ENCODE data around the gene PSEN1.

The PSEN1 gene

GRCh38 chr14:73272393-73272792 lies 136.1 kb downstream of the PSEN1 start:
- no peak overlapping the region for H3K27ac ChIP-seq (ENCODE audit: low read depth, low read length, severe bottlenecking)
- H3K4me1 ChIP-seq (ENCODE audit: control insufficient read depth, insufficient read depth, low read length, poor library complexity, severe bottlenecking): no peaks in the 10 kb centered on the region
- 94 to 96% methylated on average over 4 to 6 of the region's 6 CpGs for WGBS, 2 experiments (ENCODE audit: insufficient coverage in 2 of 2)
- H3K9me3 ChIP-seq (ENCODE audit: control insufficient read depth, low read length): no peaks in the 10 kb centered on the region
- no peak overlapping the region for H3K4me3 ChIP-seq (ENCODE audit: extremely low read depth, insufficient read depth, low read length, poor library complexity, severe bottlenecking)
- H3K36me3 ChIP-seq (ENCODE audit: control insufficient read depth, insufficient read depth, low read length): peaks cover 37% of the 10 kb centered on the region

All from mesodermal cell (in vitro differentiated cells).